ENCODE results near the gene SNRNP35. TPM values are rescaled to one million over a fixed set of nuclear protein-coding genes. Genes with fewer than 3 reads are reported as not detected.

Gene SNRNP35
- total and polyA plus RNA-seq, 9 of the 15 experiments (the other 6 are each of a cell fraction or from before 2014, with no cell fraction given): 17.7 to 41.0 (median 25.5) TPM

- TF ChIP-seq TAF1 (IDR thresholded peaks at IDR 0.05; ENCODE audit: control insufficient read depth, extremely low read depth, insufficient read depth, low read length, severe bottlenecking): peak; percentile 55
- TF ChIP-seq ZNF224 (CRISPR knock-in tag; IDR thresholded peaks at IDR 0.05): 0 out of 2 replicates have a peak, but pooled peaks have one; percentile 30
- TF ChIP-seq RBM17 (IDR thresholded peaks at IDR 0.05; ENCODE audit: borderline replicate concordance, low read depth, low read length): no peak
- TF ChIP-seq HNRNPUL1 (IDR thresholded peaks at IDR 0.05; ENCODE audit: low read length): no peak
- TF ChIP-seq POU5F1 (IDR thresholded peaks at IDR 0.05; ENCODE audit: borderline replicate concordance, low read depth, low read length, partially characterized antibody): no peak
- TF ChIP-seq TFE3 (CRISPR knock-in tag; IDR thresholded peaks at IDR 0.05): no peak
- peak; percentile 61; the same call in 1 of the 2 replicates for TF ChIP-seq ZBTB17 (CRISPR knock-in tag; IDR thresholded peaks at IDR 0.05)
- no peak for TF ChIP-seq TAF7 (tag; IDR thresholded peaks at IDR 0.05)
- peak; percentile 89 for TF ChIP-seq BHLHE40 (IDR thresholded peaks at IDR 0.05; ENCODE audit: low read length)
- no peak for TF ChIP-seq FOS (IDR thresholded peaks at IDR 0.05; ENCODE audit: extremely low read depth, insufficient read length)
- no peak for TF ChIP-seq PHTF2 (CRISPR knock-in tag; IDR thresholded peaks at IDR 0.05)
- TF ChIP-seq ZBTB8A (IDR thresholded peaks at IDR 0.05; ENCODE audit: partially characterized antibody): no peak
- TF ChIP-seq OTX1 (CRISPR knock-in tag; IDR thresholded peaks at IDR 0.05): peak; percentile 68; the same call in 1 of the 2 replicates
- TF ChIP-seq RNF2 (IDR thresholded peaks at IDR 0.05): peak; percentile 42; the same call in 1 of the 2 replicates
- TF ChIP-seq TRIM25 (IDR thresholded peaks at IDR 0.05; ENCODE audit: borderline replicate concordance): no peak
- no peak for TF ChIP-seq SRSF9 (IDR thresholded peaks at IDR 0.05; ENCODE audit: borderline replicate concordance, low read depth, low read length)
- no peak; a peak in 1 of 4 replicates for TF ChIP-seq MLLT1 (IDR thresholded peaks at IDR 0.05)
- TF ChIP-seq HDAC6 (IDR thresholded peaks at IDR 0.05; ENCODE audit: low read depth, low read length): no peak
- no peak for TF ChIP-seq ZNF212 (CRISPR knock-in tag; IDR thresholded peaks at IDR 0.05)
- TF ChIP-seq ILK (tag; IDR thresholded peaks at IDR 0.05; ENCODE audit: borderline replicate concordance, low read depth): no peak
- TF ChIP-seq DMBX1 (CRISPR knock-in tag; IDR thresholded peaks at IDR 0.05; ENCODE audit: borderline replicate concordance): peak; percentile 34; the same call in 1 of the 2 replicates
- peak; percentile 46; the same call in 1 of the 2 replicates for TF ChIP-seq JUND (IDR thresholded peaks at IDR 0.05; ENCODE audit: borderline replicate concordance, low read depth, low read length)
- no peak; the same call in 2 of the 3 replicates for TF ChIP-seq JUND (tag; IDR thresholded peaks at IDR 0.05; ENCODE audit: borderline replicate concordance, low read depth, low read length)
- TF ChIP-seq NFATC3 (IDR thresholded peaks at IDR 0.05): no peak
These were observed 21.6 kb upstream of the SNRNP35 start, which contains the start of gene RILPL2 (continued) for GRCh38 chr12:123436017-123436964.

Data from K562 (cell line).